GM19035 (cell line): Measurements from ENCODE around the gene ANKRD63.

ENCODE experiments used
- ATAC-seq: cut with Tn5 transposase; IDR thresholded peaks from one replicate; pipeline ENCODE4 v1.9.1; 2021; ENCODE audit not compliant: unreplicated experiment

Gene ANKRD63

GRCh38 chr15:40313531-40314398 is 30.9 kb upstream of the ANKRD63 start:
- no peak for ATAC-seq

GRCh38 chr15:40312370-40313158 is 29.7 kb upstream of the ANKRD63 start:
- no peak for ATAC-seq

GRCh38 chr15:40310993-40311392 is 28.1 kb upstream of the ANKRD63 start:
- ATAC-seq, result no peak

- ATAC-seq, result no peak
These were observed 27.4 kb upstream of the ANKRD63 start for GRCh38 chr15:40310001-40310959.

- ATAC-seq, result no peak
These were observed 26.5 kb upstream of the ANKRD63 start for GRCh38 chr15:40309344-40309862.

GRCh38 chr15:40307421-40308211 is 24.8 kb upstream of the ANKRD63 start, which contains the start of gene PLCB2:
TSS of gene PLCB2 (minus strand) at chr15:40307935. CDS start at chr15:40307672, 263 bp downstream.
- ATAC-seq, result peak; percentile 58

- ATAC-seq, result no peak
These were observed 24.0 kb upstream of the ANKRD63 start for GRCh38 chr15:40306908-40307307.

- ATAC-seq, result no peak
These were observed 23.5 kb upstream of the ANKRD63 start for GRCh38 chr15:40306371-40306770.

GRCh38 chr15:40305281-40305680 is 22.4 kb upstream of the ANKRD63 start:
- no peak for ATAC-seq

GRCh38 chr15:40303576-40303975 is 20.7 kb upstream of the ANKRD63 start:
- no peak for ATAC-seq

GRCh38 chr15:40302981-40303380 is 20.1 kb upstream of the ANKRD63 start:
- ATAC-seq, result no peak

- ATAC-seq, result no peak
These were observed 19.5 kb upstream of the ANKRD63 start for GRCh38 chr15:40302288-40302886.

- ATAC-seq, result no peak
These were observed 18.8 kb upstream of the ANKRD63 start for GRCh38 chr15:40301467-40302179.

GRCh38 chr15:40300771-40301170 is 17.9 kb upstream of the ANKRD63 start:
- ATAC-seq, result no peak

GRCh38 chr15:40300367-40300766 is 17.5 kb upstream of the ANKRD63 start:
- ATAC-seq, result no peak

- ATAC-seq, result no peak
These were observed 15.5 kb upstream of the ANKRD63 start for GRCh38 chr15:40298216-40298935.

GRCh38 chr15:40297356-40297755 is 14.5 kb upstream of the ANKRD63 start:
- no peak for ATAC-seq

GRCh38 chr15:40296561-40297230 is 13.8 kb upstream of the ANKRD63 start:
- no peak for ATAC-seq
